Hematopoietic multipotent progenitor cell treated with erythropoietin and hydrocortisone succinate and interleukin-3 and kit ligand, for 15 days (in vitro differentiated cells): ENCODE data around the gene RAPSN.

Experiments used
- DNase-seq: peaks from one replicate; pipeline ENCODE4 v3.0.0-alpha.2; 2015; ENCODE audit warnings: low spot score

The RAPSN gene

GRCh38 chr11:47408598-47409439, 40.1 kb downstream of the RAPSN start:
- no peak for DNase-seq

GRCh38 chr11:47407746-47408590, 41.0 kb downstream of the RAPSN start, which contains the start of gene SLC39A13:
TSS of gene SLC39A13 (plus strand) at chr11:47408590. CDS start at chr11:47410095, 1,505 bp downstream.
- DNase-seq: peak; percentile 83

GRCh38 chr11:47406896-47407745, 41.8 kb downstream of the RAPSN start:
- no peak for DNase-seq

- no peak for DNase-seq
Measured at GRCh38 chr11:47403571-47403970, 45.4 kb downstream of the RAPSN start.

GRCh38 chr11:47403135-47403534, 45.8 kb downstream of the RAPSN start:
- DNase-seq: no peak

GRCh38 chr11:47400768-47401279, 48.1 kb downstream of the RAPSN start:
- no peak for DNase-seq

- DNase-seq: no peak
Measured at GRCh38 chr11:47399860-47400767, 48.8 kb downstream of the RAPSN start.

GRCh38 chr11:47398551-47398950, 50.4 kb downstream of the RAPSN start:
- DNase-seq: no peak

GRCh38 chr11:47398011-47398410, 50.9 kb downstream of the RAPSN start:
- no peak for DNase-seq

GRCh38 chr11:47396049-47396320, 53.0 kb downstream of the RAPSN start:
- no peak for DNase-seq

- no peak for DNase-seq
Measured at GRCh38 chr11:47395223-47396048, 53.5 kb downstream of the RAPSN start.

- DNase-seq: no peak
Measured at GRCh38 chr11:47394322-47395222, 54.4 kb downstream of the RAPSN start.

- DNase-seq: no peak
Measured at GRCh38 chr11:47394050-47394321, 55.0 kb downstream of the RAPSN start.

- DNase-seq: no peak
Measured at GRCh38 chr11:47393163-47394049, 55.5 kb downstream of the RAPSN start.

GRCh38 chr11:47392546-47393162, 56.3 kb downstream of the RAPSN start:
- DNase-seq: no peak

- DNase-seq: no peak
Measured at GRCh38 chr11:47391711-47392432, 57.1 kb downstream of the RAPSN start.

- DNase-seq: no peak
Measured at GRCh38 chr11:47391077-47391583, 57.8 kb downstream of the RAPSN start.
